NCI-H2227 (cell line): ENCODE data around the gene CDK17.
"Not testable (repeated sequence)": the region's sequence is repeated elsewhere in the genome, so short reads cannot be mapped to it uniquely, and the experiment has no call there.

Experiments
- DNase-seq: peaks from one replicate; lab custom pipeline; 2025; ENCODE audit not compliant: unreplicated experiment; lab: John Stamatoyannopoulos, UW

The CDK17 gene

GRCh38 chr12:96323906-96324305 is 76.3 kb downstream of the CDK17 start:
- no peak for DNase-seq

GRCh38 chr12:96322720-96323119 is 77.5 kb downstream of the CDK17 start:
- DNase-seq, result no peak

- DNase-seq, result no peak
Measured at GRCh38 chr12:96321941-96322340, 78.3 kb downstream of the CDK17 start.

- DNase-seq, result not testable (repeated sequence)
Measured at GRCh38 chr12:96317801-96318200, 82.4 kb downstream of the CDK17 start.

- peak; percentile 47 for DNase-seq
Measured at GRCh38 chr12:96315741-96316481, 84.3 kb downstream of the CDK17 start.

- no peak for DNase-seq
Measured at GRCh38 chr12:96314723-96315122, 85.5 kb downstream of the CDK17 start.

GRCh38 chr12:96313606-96314005 is 86.6 kb downstream of the CDK17 start:
- DNase-seq, result no peak

GRCh38 chr12:96311191-96311590 is 89.0 kb downstream of the CDK17 start:
- DNase-seq, result no peak

- DNase-seq, result no peak
Measured at GRCh38 chr12:96310067-96310466, 90.2 kb downstream of the CDK17 start.

GRCh38 chr12:96308881-96309280 is 91.4 kb downstream of the CDK17 start:
- DNase-seq, result no peak

- DNase-seq, result no peak
Measured at GRCh38 chr12:96305665-96306064, 94.6 kb downstream of the CDK17 start.

GRCh38 chr12:96303653-96304052 is 96.6 kb downstream of the CDK17 start:
- no peak for DNase-seq

- no peak for DNase-seq
Measured at GRCh38 chr12:96302687-96303310, 97.4 kb downstream of the CDK17 start.

GRCh38 chr12:96301732-96302131 is 98.5 kb downstream of the CDK17 start:
- no peak for DNase-seq

GRCh38 chr12:96300064-96300463 is 100.2 kb downstream of the CDK17 start:
- DNase-seq, result no peak

GRCh38 chr12:96297504-96297903 is 102.7 kb downstream of the CDK17 start:
- no peak for DNase-seq

- DNase-seq, result no peak
Measured at GRCh38 chr12:96295532-96296160, 104.6 kb downstream of the CDK17 start.

GRCh38 chr12:96294831-96295230 is 105.4 kb downstream of the CDK17 start:
- no peak for DNase-seq

- DNase-seq, result no peak
Measured at GRCh38 chr12:96293093-96293492, 107.1 kb downstream of the CDK17 start.

- DNase-seq, result no peak
Measured at GRCh38 chr12:96289067-96289466, 111.2 kb downstream of the CDK17 start.

- no peak for DNase-seq
Measured at GRCh38 chr12:96285158-96285557, 115.1 kb downstream of the CDK17 start.

- DNase-seq, result no peak
Measured at GRCh38 chr12:96274331-96274730, 125.9 kb downstream of the CDK17 start.
